NCI-H1930 (cell line): ENCODE measurements around the gene BAD.

Experiments
- DNase-seq, 2 experiments: peaks; one replicate each; lab custom pipeline; 2025; lab: John Stamatoyannopoulos, UW

The BAD gene

GRCh38 chr11:64229090-64229743 is 55.2 kb downstream of the BAD start:
- no peak for DNase-seq

DNA sequence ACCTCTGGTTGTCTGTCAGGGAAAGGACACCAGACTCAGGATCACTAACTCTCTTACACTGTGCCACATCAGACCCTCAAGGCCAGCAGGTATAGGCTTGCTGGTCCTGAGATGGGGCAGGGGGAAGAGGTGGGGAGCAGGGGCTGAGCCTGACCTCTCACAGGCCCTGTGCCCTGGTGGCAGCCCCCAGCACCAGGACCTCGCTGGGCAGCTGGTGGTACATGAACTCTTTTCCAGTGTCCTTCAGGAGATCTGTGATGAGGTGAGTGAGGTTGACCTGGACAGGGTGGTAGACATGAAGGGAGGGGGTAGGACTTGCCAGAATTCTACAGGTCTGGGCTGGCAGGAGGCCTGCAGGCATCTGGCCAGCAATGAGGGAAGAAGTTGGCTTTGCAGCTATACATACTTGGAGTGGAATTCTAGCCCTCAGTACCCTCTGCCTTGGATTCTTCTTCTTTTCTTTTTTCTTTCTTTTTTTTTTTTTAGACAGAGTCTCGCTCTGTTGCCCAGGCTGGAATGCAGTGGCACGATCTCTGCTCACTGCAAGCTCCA is 57.0 kb downstream of the BAD start:
- DNase-seq, result no peak

GRCh38 chr11:64226507-64227051 is 57.9 kb downstream of the BAD start:
- no peak for DNase-seq

DNA sequence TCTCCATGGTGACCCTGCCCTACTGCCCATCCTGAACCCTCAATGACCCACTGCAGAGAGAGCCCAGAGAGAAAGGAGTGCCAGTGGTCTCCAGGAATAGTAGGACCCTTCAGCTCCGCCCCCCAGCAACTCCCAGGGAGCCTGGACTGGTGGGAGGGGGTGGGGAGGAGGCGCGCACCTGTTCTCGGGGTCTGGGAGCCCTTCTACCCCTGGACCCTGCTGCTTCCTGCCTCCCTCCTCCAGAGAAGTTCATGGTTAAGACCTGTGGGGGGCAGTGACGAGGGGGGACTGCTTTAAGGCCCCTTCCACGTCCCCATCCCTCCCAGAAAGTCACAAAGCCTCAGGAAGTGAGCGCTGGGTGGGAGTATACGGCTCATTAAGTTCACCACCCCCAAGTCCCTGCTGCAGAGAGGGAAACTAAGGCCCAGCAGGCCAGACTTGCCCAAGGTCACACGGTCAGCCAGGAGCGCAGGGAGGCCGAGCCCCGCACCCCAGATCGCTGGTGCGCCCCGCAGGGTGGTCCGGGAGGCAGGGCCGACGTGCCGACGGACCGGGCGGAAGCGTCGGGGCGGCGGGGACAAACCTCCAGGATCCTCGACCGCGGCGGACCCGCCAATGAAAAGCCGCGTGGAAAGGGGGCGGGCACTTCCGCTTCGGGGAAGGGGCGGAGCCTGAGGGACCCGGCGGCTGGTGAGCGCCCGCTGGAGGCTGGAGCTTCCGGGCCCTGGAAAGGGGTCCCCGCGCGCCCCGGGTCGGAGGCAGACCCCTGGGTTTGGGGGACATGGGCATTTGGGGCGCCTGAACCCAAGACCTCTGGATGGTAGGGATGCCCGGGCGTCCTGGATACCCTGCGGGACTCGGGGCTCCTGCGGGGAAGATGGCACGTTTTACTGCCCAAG is 58.6 kb downstream of the BAD start, which contains the start of the genes NUDT22 and TRPT1:
TSS of gene NUDT22 (plus strand) at position 667 of the 899 bp plus-strand sequence. CDS start 379 bp downstream, outside the sequence.
TSS of gene TRPT1 (minus strand) at position 579 of the 899 bp plus-strand sequence. CDS start at position 253, 326 bp downstream.
- DNase-seq, result peak; percentile 68 to 84

DNA sequence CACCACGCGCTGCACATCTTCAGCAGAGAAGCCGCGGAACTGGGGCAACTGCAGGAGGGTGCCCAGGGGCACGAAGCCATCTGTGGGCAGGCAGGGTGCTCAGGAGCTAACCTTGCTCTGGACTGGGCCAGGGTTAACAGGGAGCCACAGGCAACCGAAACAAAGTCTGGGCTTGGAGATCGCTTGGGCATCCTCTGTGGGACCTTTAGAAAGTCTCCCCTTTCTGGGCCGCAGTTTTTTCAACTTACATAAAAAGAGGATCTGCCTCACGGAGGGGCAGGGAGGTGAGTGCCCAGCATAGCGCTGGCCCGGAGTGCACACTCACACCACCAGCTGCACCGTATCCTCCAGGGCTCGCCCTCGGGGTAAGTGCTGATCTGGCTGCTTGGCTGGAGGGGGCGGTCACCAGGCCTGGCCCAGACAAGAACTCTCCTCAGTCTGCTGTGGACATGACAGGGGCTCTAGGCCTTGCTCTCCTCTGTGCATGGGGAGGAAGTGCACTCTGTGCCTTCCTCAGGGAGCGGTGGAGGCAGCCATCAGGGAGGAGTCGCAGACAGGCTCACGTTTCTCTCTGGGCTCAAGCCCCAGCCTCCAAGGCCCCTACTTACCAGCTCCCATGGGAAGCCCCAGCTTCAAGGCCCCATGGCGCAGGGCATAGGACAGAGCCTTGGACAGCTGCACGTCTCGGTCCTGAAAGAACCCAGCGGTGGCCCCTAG is 59.4 kb downstream of the BAD start:
- no peak for DNase-seq

- no peak for DNase-seq
These were observed 60.1 kb downstream of the BAD start for GRCh38 chr11:64224151-64224890.

DNA sequence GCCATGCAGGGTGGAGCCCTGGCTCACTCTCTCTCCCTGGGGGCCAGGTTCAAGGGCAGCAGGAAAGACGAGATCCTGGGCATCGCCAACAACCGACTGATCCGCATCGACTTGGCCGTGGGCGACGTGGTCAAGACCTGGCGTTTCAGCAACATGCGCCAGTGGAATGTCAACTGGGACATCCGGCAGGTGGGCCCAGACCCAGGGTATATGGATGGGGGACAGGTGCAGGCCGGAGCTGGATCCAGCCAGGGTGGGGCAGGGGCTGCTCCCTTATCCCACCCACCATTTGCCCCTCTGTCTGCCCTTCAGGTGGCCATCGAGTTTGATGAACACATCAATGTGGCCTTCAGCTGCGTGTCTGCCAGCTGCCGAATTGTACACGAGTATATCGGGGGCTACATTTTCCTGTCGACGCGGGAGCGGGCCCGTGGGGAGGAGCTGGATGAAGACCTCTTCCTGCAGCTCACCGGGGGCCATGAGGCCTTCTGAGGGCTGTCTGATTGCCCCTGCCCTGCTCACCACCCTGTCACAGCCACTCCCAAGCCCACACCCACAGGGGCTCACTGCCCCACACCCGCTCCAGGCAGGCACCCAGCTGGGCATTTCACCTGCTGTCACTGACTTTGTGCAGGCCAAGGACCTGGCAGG is 61.3 kb downstream of the BAD start:
- DNase-seq, result no peak

DNA sequence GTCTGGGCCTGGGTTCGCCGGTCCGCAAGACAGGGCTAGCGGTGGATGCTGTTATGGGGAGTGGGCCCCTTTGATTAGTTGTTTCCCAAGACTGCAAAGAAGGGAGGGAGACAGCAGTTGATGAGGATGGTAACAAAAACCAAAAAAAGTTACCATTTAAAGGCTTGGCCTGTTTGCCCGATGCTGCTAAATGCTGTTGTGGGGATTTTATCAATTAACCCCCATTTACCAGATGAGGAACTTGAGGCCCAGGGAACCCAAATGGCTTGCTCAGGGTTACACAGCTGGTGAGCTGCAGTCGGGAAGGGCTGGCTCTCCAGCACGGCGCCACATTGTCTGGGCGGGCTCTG is 61.8 kb downstream of the BAD start:
- no peak for DNase-seq

- no peak for DNase-seq
These were observed 63.7 kb downstream of the BAD start for GRCh38 chr11:64220798-64221197.

GRCh38 chr11:64220271-64220670 is 64.2 kb downstream of the BAD start:
- no peak for DNase-seq
